SHP77 (cell line): ENCODE data around the gene DPM1.

Experiments used
- DNase-seq, 2 experiments: peaks; one replicate each; lab custom pipeline; 2025; lab: John Stamatoyannopoulos, UW

The DPM1 gene

GRCh38 chr20:50930139-50930975 is 28.0 kb downstream of the DPM1 start:
- DNase-seq = no peak

- DNase-seq = peak; percentile 92 to 96
These were observed 28.8 kb downstream of the DPM1 start for GRCh38 chr20:50929299-50930138.

GRCh38 chr20:50928469-50928868 is 29.9 kb downstream of the DPM1 start:
- no peak for DNase-seq

- no peak for DNase-seq
These were observed 31.8 kb downstream of the DPM1 start for GRCh38 chr20:50926530-50926929.

- no peak for DNase-seq
These were observed 33.9 kb downstream of the DPM1 start for GRCh38 chr20:50924261-50924920.

DNA sequence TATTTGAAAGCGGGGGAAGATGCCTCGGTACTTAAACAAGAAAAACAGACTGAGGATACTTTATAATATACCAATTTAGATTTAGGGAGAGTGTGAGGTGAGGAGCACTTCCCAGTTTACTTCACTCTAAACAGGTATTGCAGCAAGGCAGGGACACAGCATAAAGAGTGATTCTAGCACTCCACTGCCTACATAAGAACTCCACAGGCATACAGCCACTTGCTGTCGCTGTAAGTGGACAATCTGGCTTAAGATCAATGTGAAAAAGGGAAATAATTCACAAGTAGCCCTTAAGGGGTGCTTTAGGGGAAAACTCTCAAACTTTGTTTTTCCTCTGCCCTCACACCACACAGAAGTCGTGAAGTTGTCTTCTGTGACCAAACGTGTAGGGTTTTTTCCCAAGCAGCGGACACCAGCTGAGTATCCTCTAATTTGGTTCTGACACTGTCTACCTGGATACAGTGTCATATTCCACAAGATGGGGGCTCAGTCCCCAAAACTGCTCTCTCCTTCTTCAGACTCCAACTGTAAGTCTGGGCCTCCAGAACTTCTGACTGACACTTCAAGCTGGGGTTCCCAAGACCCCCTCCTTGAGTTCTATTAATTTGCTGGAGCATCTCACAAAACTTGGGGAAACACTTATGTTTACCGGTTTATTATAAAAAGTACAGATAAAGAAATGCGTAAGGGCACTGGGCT is 36.4 kb downstream of the DPM1 start:
- DNase-seq = no peak

- DNase-seq = no peak
These were observed 37.3 kb downstream of the DPM1 start for GRCh38 chr20:50920997-50921396.

GRCh38 chr20:50919567-50919966 is 38.8 kb downstream of the DPM1 start:
- DNase-seq = no peak

GRCh38 chr20:50918403-50918802 is 39.9 kb downstream of the DPM1 start:
- no peak for DNase-seq

DNA sequence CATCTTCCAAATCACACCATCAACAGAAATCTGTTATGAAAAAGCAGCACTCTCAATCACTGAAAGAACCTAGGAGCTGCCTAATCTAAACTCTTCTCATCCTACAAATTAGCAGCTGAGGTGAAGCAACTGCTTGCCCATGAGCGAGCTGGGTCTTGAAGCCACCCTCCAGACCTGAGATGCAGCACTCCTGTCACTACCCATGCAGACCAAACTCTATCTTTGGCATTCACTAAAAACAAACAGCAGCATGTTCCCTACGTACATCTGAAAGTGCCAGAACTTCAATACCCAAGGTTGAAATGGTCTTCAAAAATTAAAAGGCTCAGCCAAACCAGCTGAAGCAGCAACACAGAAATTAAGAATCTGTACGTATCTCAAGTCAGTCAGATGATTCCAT is 41.4 kb downstream of the DPM1 start:
- no peak for DNase-seq

DNA sequence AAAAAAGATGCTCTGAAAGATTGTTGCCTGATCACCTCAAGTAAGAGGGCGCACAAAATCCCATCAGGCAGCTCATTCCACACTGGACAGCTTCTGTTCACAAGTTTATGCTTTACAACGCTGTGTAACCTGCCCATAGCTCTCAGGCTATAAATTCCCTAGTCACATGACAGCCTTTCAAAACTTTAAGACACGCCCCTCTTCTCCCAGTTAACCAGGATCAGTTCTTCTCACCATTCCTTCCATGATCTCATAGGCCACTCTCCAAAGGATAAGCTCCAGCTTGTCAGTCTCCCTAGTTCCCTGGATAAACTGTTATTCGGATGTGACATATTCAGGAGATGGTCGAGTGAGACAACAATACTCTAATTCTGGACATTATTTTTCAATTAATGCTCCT is 42.1 kb downstream of the DPM1 start:
- no peak for DNase-seq

DNA sequence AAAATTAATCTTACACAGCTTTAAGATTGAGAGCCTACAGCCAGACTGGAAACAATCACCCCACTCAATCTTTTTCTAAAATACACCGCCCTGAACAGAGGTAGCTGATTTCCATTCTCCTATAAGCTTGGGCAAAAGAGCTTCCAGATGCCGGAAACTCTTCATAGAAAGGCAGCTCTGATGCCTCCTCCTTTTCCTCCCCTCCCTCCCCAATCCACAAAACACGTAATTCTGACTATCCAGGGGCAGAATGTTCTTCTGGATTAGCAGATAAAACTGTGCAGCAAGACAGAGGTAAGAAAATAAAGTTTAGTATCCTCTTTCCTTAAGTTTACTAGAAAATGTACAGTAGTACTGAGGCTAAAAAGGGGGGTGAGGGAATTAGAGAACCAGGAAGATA is 42.9 kb downstream of the DPM1 start:
- no peak for DNase-seq

DNA sequence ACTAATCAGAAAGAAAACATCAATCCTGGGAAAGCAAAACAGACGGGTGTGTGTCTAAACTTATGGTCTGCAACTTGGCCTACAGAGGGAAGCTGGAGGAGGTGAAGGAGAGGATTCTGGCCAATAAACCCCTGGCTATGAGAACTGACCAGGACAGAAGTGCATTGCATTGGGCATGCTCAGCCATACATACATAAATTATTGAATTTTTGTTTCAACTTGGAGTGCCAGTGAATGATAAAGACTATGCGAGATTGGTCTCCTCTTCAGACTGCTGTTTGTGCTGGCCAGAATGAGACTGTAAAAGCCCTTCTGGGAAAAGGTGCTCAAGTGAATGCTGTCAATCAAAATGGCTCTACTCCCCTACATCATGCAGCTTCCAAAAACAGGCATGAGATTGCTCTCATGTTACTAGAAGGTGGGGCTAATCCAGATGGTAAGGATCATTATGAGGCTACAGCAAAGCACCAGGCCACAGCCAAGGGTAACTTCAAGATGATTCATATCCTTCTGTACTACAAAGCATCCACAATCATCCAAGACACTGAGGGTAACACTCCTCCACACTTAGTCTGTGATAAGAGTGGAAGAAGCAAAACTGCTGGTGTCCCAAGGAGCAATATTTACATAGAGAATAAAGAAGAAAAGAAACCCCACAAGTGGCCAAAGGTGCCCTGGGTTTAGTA is 44.5 kb downstream of the DPM1 start:
- DNase-seq = no peak

DNA sequence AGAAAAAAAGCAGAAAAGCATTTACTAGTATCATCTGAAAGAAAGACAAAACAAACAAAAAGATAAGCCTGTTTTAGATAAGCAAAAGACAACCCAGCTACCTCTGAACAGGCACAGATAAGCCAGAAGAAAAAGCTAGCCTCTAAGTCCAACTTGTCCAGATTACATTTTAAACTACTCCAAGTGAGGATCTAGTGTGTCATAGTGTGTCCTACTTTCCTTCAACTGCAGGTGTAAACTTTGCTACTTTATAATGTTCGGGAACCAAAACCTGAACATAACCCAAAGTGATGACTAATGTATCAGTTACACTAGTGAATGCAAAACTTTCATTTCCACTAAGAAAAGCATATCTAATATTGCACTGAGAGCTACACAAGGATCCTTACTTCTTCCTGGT is 46.6 kb downstream of the DPM1 start:
- DNase-seq = no peak

DNA sequence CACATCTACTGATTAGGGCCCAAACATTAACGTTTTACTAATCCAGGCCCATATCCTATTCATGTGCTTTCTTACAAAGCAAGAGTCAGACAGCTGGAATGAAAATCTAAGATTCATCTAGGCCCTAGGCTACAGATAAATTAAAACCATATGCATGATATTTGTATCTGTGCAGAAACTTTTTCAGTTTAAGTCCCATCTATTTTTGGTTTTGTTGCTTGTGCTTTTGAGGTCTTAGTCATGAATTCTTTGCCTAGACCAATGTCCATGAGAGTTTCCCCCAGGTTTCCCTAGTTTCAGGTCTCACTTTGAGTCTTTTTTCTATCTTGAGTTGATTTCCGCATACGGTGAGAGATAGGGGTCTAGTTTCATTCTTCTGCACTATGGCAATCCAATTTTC is 47.3 kb downstream of the DPM1 start:
- no peak for DNase-seq

GRCh38 chr20:50909413-50909812 is 48.9 kb downstream of the DPM1 start:
- DNase-seq = no peak

DNA sequence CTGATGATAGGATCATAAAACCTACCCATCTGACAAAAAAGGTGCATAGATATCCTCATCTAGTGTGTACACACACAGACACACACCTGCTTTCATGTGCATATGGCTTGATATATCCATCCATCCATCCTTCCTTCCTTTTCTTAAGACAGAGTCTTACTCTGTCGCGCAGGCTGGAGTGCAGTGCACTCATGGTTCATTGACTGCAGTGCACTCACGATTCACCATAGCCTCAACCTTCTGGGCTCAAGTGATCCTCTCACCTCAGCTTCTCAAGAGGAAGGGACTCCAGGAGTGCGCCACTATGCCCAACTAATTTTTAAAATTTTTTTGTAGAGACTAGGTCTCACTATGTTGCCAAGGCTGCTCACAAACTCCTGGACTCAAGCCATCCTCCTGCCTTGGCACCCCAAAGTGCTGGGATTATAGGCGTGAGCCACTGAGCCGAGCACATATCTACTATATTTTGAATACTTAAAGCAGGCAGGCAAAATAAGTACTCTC is 54.2 kb downstream of the DPM1 start:
- no peak for DNase-seq

DNA sequence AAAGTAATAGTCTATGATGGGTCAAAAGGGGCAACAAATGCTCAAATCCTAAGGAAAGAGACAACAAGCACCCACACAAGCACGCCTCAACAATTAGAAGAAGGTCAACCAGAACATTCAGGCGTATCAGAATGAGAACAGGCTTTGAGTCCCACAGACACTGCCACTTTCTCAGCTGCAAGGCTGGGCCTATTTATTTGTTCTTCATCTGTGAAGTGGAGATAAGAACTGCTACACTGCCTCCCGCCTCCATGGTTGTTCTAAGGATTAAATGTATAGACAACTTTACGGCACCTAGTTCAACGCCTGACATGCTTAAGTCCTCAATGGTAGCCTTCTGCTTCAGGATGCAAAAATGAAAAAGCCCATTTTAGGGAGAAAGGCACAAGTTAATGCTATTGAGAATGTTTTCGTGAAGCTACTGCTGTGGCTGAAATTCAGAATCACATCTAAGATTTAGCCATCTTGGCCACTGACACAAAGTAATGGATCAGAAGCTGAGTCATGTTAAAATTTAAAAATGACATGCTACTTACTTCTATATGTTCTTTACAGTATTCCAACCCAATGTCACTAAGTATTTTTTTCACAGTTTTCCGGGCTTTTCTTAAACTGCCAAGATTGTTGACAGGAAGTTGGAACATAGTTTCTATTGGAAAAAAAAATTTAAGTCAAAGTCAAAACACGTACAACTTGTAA is 54.8 kb downstream of the DPM1 start:
- DNase-seq = no peak

- DNase-seq = no peak
These were observed 57.0 kb downstream of the DPM1 start for GRCh38 chr20:50901301-50901700.

DNA sequence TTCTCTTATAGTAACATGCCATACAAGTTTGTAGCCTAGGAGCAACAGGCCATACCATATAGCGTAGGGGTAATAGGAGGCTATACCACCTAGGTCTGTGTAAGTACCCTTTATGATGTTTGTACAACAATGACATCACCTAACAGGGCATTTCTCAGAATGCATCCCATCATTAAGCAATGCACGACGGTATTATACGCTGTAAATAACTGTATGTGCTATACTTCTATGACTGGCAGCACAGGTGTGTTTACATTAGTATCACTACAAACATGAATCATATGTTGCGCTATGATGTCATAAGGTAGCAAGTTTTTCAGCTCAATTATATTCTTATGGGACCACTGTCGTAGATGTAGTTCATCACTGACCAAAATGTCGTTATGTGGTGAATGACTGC is 58.1 kb downstream of the DPM1 start:
- DNase-seq = peak in 1 of 2 experiments; percentile 6

DNA sequence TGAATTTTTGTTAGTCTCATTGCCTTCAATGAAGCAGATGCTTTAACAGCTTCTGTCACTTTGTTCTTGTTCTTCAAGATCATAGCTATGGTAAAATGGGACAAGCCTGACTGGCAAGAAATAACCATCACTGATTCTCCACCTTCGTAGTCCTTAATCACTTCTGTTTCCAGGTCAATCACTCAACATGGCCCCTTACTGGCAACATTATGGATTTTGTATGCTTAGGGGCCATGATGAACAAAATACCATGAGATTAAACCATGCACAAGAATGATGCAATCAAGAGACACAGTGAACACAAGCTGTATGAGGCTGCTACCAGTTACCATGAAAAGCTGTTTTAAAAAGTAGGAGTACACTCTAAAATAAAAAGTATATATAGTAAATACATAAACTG is 59.9 kb downstream of the DPM1 start:
- no peak for DNase-seq
